ENCODE data around the gene HSPA14.
"Not testable (repeated sequence)": the region's sequence is repeated elsewhere in the genome, so short reads cannot be mapped to it uniquely, and the experiment has no call there.

DNA sequence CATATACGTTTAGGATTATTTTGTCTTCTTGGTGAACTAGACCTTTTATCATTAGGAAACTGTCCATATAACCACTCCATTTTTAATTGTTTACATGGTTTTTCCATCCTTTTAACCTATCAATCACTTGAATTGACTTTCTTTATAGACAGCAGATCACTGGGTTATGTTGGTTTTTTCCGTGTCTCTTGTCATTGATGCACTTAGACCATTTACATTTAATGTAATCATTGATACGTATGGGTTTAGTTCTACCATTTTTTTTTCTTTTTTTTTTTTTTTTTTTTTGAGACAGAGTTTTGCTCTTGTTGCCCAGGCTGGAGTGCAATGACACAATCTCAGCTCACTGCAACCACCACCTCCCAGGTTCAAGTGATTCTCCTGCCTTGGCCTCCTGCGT, 69.5 kb downstream of the HSPA14 start:
- TF ChIP-seq, protein P1, sequence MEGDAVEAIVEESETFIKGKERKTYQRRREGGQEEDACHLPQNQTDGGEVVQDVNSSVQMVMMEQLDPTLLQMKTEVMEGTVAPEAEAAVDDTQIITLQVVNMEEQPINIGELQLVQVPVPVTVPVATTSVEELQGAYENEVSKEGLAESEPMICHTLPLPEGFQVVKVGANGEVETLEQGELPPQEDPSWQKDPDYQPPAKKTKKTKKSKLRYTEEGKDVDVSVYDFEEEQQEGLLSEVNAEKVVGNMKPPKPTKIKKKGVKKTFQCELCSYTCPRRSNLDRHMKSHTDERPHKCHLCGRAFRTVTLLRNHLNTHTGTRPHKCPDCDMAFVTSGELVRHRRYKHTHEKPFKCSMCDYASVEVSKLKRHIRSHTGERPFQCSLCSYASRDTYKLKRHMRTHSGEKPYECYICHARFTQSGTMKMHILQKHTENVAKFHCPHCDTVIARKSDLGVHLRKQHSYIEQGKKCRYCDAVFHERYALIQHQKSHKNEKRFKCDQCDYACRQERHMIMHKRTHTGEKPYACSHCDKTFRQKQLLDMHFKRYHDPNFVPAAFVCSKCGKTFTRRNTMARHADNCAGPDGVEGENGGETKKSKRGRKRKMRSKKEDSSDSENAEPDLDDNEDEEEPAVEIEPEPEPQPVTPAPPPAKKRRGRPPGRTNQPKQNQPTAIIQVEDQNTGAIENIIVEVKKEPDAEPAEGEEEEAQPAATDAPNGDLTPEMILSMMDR (IDR thresholded peaks at IDR 0.05 in 2 of 3, conservative IDR thresholded peaks at IDR 0.05 in 1 of 3; ENCODE audit: control insufficient read depth in 2 of 3, extremely low read depth in 1 of 3, insufficient read depth in 1 of 3, low read depth in 3 of 3, low read length in 3 of 3) = not testable (repeated sequence)
- TF ChIP-seq BRCA1 (IDR thresholded peaks at IDR 0.05; ENCODE audit: low read depth, low read length); SPI1 (IDR thresholded peaks at IDR 0.05; ENCODE audit: borderline replicate concordance, insufficient read depth, low read depth, low read length); POLR2AphosphoS5 (IDR thresholded peaks at IDR 0.05; ENCODE audit: low read length): not testable (repeated sequence)

Data from GM12878 (cell line).